Glomerular visceral epithelial cell (primary cell): Measurements from ENCODE around the gene GANAB.
"Not testable (repeated sequence)": the region's sequence is repeated elsewhere in the genome, so short reads cannot be mapped to it uniquely, and the experiment has no call there.

ENCODE experiments used
- DNase-seq: peaks from one replicate; pipeline ENCODE4 v3.0.0-alpha.2; 2016; ENCODE audit errors: extremely low spot score

Gene GANAB

GRCh38 chr11:62601372-62602140, 44.9 kb downstream of the GANAB start, which contains the start of gene MTA2:
TSS of gene MTA2 (minus strand) at chr11:62601865. CDS start at chr11:62601450, 415 bp downstream.
- peak; percentile 98 for DNase-seq

GRCh38 chr11:62601122-62601371, 45.4 kb downstream of the GANAB start:
- DNase-seq = peak; percentile 37

- no peak for DNase-seq
Measured at GRCh38 chr11:62600367-62601121, 45.9 kb downstream of the GANAB start.

GRCh38 chr11:62599901-62600300, 46.5 kb downstream of the GANAB start:
- no peak for DNase-seq

GRCh38 chr11:62599069-62599696, 47.2 kb downstream of the GANAB start:
- DNase-seq = peak; percentile 96

GRCh38 chr11:62595124-62595523, 51.3 kb downstream of the GANAB start:
- no peak for DNase-seq

GRCh38 chr11:62593434-62594044, 52.9 kb downstream of the GANAB start:
- peak; percentile 56 for DNase-seq

- no peak for DNase-seq
Measured at GRCh38 chr11:62592989-62593421, 53.4 kb downstream of the GANAB start.

- DNase-seq = no peak
Measured at GRCh38 chr11:62592146-62592815, 54.1 kb downstream of the GANAB start.

- DNase-seq = peak; percentile 98
Measured at GRCh38 chr11:62591448-62592145, 54.8 kb downstream of the GANAB start, which contains the start of gene TUT1. TSS of gene TUT1 (minus strand) at chr11:62591523. CDS start at chr11:62591485, 38 bp downstream.

- peak; percentile 26 for DNase-seq
Measured at GRCh38 chr11:62588966-62589637, 57.3 kb downstream of the GANAB start.

GRCh38 chr11:62585356-62585755, 61.1 kb downstream of the GANAB start:
- not testable (repeated sequence) for DNase-seq

GRCh38 chr11:62581735-62582134, 64.7 kb downstream of the GANAB start:
- DNase-seq = not testable (repeated sequence)

- no peak for DNase-seq
Measured at GRCh38 chr11:62580959-62581715, 65.3 kb downstream of the GANAB start.

- no peak for DNase-seq
Measured at GRCh38 chr11:62579252-62579651, 67.2 kb downstream of the GANAB start.

- DNase-seq = no peak
Measured at GRCh38 chr11:62578541-62578940, 67.9 kb downstream of the GANAB start.

- no peak for DNase-seq
Measured at GRCh38 chr11:62577046-62577714, 69.2 kb downstream of the GANAB start.

GRCh38 chr11:62575837-62576236, 70.6 kb downstream of the GANAB start:
- no peak for DNase-seq

GRCh38 chr11:62575156-62575555, 71.3 kb downstream of the GANAB start:
- no peak for DNase-seq
